K562 (cell line): ENCODE results near the gene CRYBG2. TPM values are rescaled to one million over a fixed set of nuclear protein-coding genes. Genes with fewer than 3 reads are reported as not detected.

ENCODE experiments used
- BDP1 ChIP-seq: IDR thresholded peaks from 3 replicates; pipeline ENCODE4 v1.6.1; 2011; ENCODE audit not compliant: insufficient read length, insufficient read depth
- CHAMP1 ChIP-seq: fragments of 450-650 bp; IDR thresholded peaks from 2 replicates; pipeline ENCODE4 v1.6.1; 2016; ENCODE audit warnings: mild to moderate bottlenecking
- COPS2 ChIP-seq: fragments of 450-650 bp; conservative IDR thresholded peaks from 2 replicates; pipeline ENCODE4 v1.6.1; 2016; ENCODE audit warnings: mild to moderate bottlenecking, moderate library complexity
- CTBP1 ChIP-seq: fragments of 450-650 bp; IDR thresholded peaks from 2 replicates; pipeline ENCODE4 v1.6.1; 2016; ENCODE audit warnings: borderline replicate concordance
- HNRNPL ChIP-seq: fragments of 200-400 bp; formaldehyde crosslinking; IDR thresholded peaks from 2 replicates; pipeline ENCODE4 v1.6.1; 2017; ENCODE audit warnings: low read depth, mild to moderate bottlenecking, low read length
- MAFF ChIP-seq: IDR thresholded peaks from 2 replicates; pipeline ENCODE4 v1.6.1; 2012; ENCODE audit warnings: low read length, improper control_type of control experiment
- NCOA4 ChIP-seq: fragments of 450-650 bp; IDR thresholded peaks from 2 replicates; pipeline ENCODE4 v1.6.1; 2018; ENCODE audit warnings: mild to moderate bottlenecking; ENCODE audit not compliant: partially characterized antibody
- SIRT6 ChIP-seq: IDR thresholded peaks from one replicate; pipeline ENCODE4 v1.6.1; 2012; ENCODE audit warnings: low read depth, mild to moderate bottlenecking, control low read depth, inconsistent platforms, low read length, moderate library complexity
- SMARCB1 ChIP-seq: IDR thresholded peaks from 2 replicates; pipeline ENCODE4 v1.6.1; 2011; ENCODE audit warnings: improper control_type of control experiment, low read depth; ENCODE audit not compliant: insufficient read length
- STAT6 ChIP-seq: sonication (generic); formaldehyde crosslinking; IDR thresholded peaks from 2 replicates; pipeline ENCODE4 v1.8.1; 2023; ENCODE audit warnings: mild to moderate bottlenecking, missing genetic modification reagents
- ZSCAN32 ChIP-seq: fragments of 450-650 bp; formaldehyde crosslinking; IDR thresholded peaks from 2 replicates; pipeline ENCODE4 v1.4.0; 2020; ENCODE audit warnings: mild to moderate bottlenecking, moderate library complexity
- polyA plus RNA-seq, 8 experiments: library from polyadenylated mRNA; depleted of rRNA in 4 of 8; stranded (reverse) in 5 of 8; unstranded in 3 of 8; fragments of >200 nt; fragmentation: Nextera tagmentation in 2 of 8; fragmentation: Illumina TruSeq in 1 of 8; extraction: Ambion mirVana in 2 of 8; extraction: Trizol in 1 of 8; gene quantifications; 2 replicates each; pipeline versions ENCODE4 v1.2.1 to v1.2.3, GENCODE V29; 2011 to 2014; ENCODE audit warnings: inconsistent platforms in 1 of 8, missing spikeins in 1 of 8
- total RNA-seq, 7 experiments: library from RNA; depleted of rRNA in 6 of 7; stranded (reverse); fragments of >200 nt in 6 of 7; fragmentation: Illumina TruSeq in 2 of 7; extraction: Trizol in 2 of 7; gene quantifications; 2 replicates each; pipeline versions ENCODE4 v1.2.1 to v1.2.3, GENCODE V29; 2011 to 2021; ENCODE audit warnings: low replicate concordance in 1 of 7
- TF ChIP-seq, protein P1 (sequence below): sonication (generic); formaldehyde crosslinking; IDR thresholded peaks from 2 replicates; pipeline ENCODE4 v1.8.1; 2023; ENCODE audit warnings: mild to moderate bottlenecking, missing genetic modification reagents
- TF ChIP-seq, protein P2 (sequence below): fragments of 450-650 bp; IDR thresholded peaks from 2 replicates; pipeline ENCODE4 v1.6.1; 2014; ENCODE audit warnings: low read depth, mild to moderate bottlenecking, moderate library complexity, borderline replicate concordance
- TF ChIP-seq, protein P3 (sequence below): fragments of 450-650 bp; IDR thresholded peaks from 2 replicates; pipeline ENCODE4 v1.7.1; 2018; ENCODE audit warnings: mild to moderate bottlenecking, low read depth; ENCODE audit not compliant: partially characterized antibody

The CRYBG2 gene
- total and polyA plus RNA-seq, 9 of the 15 experiments (the other 6 are each of a cell fraction or from before 2014, with no cell fraction given): 0.39 to 8.5 (median 3.7) TPM

DNA sequence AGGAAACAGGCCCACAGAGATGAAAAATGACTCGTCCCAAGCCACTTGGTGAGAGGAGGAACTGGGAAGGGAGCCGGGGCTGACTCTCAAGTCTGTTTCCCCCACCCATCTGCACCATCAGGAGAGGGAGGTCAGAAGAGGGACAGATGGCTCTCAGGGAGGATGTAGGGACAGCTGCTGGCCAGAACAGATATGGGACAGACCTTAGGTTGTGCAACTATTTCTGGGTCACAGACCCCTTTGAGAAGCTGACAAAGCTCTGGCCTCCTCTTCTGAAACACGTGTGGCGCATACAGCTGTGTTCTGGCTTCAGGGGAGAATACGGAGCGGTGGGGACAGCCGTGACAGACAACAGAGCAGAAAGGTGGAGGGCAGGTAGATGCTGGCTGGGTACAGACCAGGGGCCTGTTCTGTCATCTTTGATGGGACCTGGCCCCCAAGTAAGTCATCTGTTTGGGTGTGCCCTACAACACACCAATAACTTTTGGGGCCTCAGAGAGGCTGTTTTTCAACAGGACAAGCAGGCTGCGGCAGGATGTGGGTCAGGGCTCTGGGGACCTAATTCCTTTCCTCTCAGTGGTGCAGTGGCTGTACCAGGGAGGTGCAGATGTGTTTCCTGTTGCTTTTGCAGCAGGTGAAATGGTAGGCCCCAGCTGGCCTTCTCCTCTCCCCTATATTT, 66.8 kb downstream of the CRYBG2 start (continued):
- TF ChIP-seq CHAMP1: no peak
- TF ChIP-seq CTBP1: peak; percentile 88
- no peak; the same call in 1 of the 2 replicates for TF ChIP-seq STAT6 (CRISPR knock-in tag)
- TF ChIP-seq, protein P1, sequence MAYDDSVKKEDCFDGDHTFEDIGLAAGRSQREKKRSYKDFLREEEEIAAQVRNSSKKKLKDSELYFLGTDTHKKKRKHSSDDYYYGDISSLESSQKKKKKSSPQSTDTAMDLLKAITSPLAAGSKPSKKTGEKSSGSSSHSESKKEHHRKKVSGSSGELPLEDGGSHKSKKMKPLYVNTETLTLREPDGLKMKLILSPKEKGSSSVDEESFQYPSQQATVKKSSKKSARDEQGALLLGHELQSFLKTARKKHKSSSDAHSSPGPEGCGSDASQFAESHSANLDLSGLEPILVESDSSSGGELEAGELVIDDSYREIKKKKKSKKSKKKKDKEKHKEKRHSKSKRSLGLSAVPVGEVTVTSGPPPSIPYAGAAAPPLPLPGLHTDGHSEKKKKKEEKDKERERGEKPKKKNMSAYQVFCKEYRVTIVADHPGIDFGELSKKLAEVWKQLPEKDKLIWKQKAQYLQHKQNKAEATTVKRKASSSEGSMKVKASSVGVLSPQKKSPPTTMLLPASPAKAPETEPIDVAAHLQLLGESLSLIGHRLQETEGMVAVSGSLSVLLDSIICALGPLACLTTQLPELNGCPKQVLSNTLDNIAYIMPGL (CRISPR knock-in tag): no peak
- TF ChIP-seq, protein P2, sequence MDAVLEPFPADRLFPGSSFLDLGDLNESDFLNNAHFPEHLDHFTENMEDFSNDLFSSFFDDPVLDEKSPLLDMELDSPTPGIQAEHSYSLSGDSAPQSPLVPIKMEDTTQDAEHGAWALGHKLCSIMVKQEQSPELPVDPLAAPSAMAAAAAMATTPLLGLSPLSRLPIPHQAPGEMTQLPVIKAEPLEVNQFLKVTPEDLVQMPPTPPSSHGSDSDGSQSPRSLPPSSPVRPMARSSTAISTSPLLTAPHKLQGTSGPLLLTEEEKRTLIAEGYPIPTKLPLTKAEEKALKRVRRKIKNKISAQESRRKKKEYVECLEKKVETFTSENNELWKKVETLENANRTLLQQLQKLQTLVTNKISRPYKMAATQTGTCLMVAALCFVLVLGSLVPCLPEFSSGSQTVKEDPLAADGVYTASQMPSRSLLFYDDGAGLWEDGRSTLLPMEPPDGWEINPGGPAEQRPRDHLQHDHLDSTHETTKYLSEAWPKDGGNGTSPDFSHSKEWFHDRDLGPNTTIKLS: 0 out of 2 replicates have a peak, but pooled peaks have one; percentile 29
- TF ChIP-seq, protein P3, sequence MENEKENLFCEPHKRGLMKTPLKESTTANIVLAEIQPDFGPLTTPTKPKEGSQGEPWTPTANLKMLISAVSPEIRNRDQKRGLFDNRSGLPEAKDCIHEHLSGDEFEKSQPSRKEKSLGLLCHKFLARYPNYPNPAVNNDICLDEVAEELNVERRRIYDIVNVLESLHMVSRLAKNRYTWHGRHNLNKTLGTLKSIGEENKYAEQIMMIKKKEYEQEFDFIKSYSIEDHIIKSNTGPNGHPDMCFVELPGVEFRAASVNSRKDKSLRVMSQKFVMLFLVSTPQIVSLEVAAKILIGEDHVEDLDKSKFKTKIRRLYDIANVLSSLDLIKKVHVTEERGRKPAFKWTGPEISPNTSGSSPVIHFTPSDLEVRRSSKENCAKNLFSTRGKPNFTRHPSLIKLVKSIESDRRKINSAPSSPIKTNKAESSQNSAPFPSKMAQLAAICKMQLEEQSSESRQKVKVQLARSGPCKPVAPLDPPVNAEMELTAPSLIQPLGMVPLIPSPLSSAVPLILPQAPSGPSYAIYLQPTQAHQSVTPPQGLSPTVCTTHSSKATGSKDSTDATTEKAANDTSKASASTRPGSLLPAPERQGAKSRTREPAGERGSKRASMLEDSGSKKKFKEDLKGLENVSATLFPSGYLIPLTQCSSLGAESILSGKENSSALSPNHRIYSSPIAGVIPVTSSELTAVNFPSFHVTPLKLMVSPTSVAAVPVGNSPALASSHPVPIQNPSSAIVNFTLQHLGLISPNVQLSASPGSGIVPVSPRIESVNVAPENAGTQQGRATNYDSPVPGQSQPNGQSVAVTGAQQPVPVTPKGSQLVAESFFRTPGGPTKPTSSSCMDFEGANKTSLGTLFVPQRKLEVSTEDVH: no peak
- no peak for TF ChIP-seq BDP1
- no peak for TF ChIP-seq NCOA4
- TF ChIP-seq COPS2: no peak
- TF ChIP-seq SIRT6: no peak
- TF ChIP-seq HNRNPL: no peak
- no peak for TF ChIP-seq SMARCB1
- TF ChIP-seq ZSCAN32 (CRISPR knock-in tag): no peak
- TF ChIP-seq MAFF: peak; percentile 2; the same call in 1 of the 2 replicates
